NCI-H82 treated with DMSO at 0.1 percent for 48 hours (cell line): ENCODE results near the gene ZNF397.
A peak's percentile ranks its signal among the peaks of the same experiment; 100 is the strongest.

Experiments used
- DNase-seq: peaks from one replicate; lab custom pipeline; 2025; ENCODE audit not compliant: unreplicated experiment; lab: John Stamatoyannopoulos, UW

The ZNF397 gene

DNA sequence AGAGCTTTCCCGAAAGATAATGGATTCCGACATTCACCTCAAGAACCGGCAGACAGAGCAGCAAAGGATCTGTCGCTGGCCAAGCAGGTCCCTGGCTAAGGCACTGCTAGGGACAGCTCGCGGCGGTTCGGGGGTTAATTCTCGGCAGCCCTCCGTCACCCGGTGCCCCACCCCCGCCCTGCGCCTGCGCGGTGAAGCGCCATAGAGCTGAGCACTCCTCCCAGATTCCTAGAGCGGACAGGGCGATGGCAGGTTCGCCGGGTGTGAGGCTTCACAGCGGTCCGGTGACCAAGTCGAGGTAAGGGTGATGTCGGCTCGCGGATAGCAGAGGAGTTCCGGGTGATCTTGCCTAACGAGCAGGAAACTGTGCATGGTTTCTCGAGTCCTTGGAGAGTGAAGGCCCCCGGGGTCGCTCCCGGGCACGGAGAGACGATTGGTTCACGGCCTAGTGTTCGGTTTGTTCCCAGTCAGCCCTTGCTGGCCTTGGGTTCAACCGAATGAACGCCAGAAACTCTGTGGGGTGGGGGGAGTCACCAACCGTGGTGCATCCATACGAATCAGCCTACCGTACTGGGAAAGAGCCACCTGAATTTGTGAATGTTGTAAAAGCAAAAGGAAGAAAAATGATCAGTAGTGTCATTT is 49.4 kb downstream of the ZNF397 start, which contains the start of gene ZSCAN30:
Gene ZSCAN30, minus strand, starts transcription at position 136 of the 642 bp plus-strand sequence. CDS start 25,877 bp downstream, outside the sequence.
- peak; percentile 89 for DNase-seq

DNA sequence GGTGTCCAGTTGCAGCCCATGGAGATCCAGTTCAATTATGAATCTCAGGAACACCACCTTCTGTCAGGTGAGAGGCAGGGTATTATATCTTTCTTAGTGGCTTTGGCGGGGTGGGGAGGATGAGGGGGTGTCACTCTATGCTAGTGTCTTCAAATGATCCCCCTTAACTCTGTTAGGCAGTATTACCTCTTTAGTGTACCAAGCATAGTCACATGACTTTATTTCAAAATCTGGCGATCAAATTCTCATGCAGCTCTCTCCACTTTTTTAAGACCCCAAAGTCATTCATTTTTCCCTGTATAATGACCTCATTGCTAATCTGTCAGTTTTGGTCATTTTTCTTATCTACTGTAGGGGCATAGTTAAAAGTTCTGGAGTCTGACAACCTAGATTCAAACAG is 50.3 kb downstream of the ZNF397 start:
- no peak for DNase-seq

DNA sequence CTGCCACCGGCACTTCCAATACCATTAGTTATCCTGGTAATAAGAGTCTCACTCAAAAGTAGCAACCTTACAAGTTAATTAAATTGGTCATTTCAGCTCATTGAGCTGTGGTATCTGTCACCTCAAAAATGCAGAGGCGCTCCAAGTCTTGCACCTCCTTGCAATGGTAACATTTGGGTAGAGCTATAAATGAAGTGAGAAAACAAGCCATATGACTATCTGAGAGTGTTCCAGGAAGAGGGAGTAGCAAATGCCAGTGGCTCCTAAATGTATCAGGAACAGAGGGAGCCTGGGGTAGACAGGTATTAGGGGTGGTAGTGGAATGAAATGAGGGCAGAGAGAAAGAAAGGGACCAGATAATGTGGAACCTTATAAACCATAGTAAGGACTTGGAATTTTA is 55.2 kb downstream of the ZNF397 start:
- DNase-seq = no peak

DNA sequence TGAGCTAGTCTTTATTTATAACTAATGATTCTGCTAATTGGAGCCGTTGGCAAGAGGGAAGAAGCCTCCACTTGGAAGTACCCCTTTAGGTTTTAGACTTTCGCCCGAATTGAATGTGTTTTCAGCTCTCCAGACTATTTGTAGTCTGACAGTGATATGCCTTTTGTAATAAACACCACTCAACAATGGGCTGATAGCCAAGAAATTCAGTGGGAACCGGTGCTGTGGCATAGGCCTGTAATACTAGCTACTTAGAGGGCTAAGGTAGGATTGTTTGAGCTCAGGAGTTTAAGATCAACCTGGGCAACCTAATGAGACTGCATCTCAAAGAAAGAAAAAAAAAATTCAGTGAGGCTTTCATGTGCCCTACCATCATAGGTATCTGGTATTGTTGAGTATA is 62.8 kb downstream of the ZNF397 start:
- no peak for DNase-seq

DNA sequence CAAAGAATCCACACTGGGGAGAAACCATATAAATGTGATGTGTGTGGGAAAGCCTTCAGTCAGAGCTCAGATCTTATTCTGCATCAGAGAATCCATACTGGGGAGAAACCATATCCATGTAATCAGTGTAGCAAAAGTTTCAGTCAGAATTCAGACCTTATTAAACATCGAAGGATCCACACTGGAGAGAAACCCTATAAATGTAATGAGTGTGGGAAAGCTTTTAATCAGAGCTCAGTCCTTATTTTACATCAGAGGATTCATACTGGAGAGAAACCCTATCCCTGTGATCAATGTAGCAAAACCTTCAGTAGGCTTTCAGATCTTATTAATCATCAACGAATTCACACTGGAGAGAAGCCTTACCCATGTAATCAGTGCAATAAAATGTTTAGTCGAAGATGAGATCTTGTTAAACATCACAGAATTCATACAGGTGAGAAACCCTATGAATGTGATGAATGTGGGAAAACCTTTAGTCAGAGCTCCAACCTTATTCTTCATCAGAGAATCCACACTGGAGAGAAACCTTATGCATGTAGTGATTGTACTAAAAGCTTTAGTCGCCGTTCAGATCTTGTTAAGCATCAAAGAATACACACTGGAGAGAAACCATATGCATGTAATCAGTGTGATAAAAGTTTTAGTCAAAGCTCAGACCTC is 65.9 kb downstream of the ZNF397 start:
- no peak for DNase-seq
